Measurements from ENCODE around the gene CLEC2A. TPM values are rescaled to one million over a fixed set of nuclear protein-coding genes. Genes with fewer than 3 reads are reported as not detected.

Gene CLEC2A
- total and polyA plus RNA-seq, 8 donors = not detected

DNA sequence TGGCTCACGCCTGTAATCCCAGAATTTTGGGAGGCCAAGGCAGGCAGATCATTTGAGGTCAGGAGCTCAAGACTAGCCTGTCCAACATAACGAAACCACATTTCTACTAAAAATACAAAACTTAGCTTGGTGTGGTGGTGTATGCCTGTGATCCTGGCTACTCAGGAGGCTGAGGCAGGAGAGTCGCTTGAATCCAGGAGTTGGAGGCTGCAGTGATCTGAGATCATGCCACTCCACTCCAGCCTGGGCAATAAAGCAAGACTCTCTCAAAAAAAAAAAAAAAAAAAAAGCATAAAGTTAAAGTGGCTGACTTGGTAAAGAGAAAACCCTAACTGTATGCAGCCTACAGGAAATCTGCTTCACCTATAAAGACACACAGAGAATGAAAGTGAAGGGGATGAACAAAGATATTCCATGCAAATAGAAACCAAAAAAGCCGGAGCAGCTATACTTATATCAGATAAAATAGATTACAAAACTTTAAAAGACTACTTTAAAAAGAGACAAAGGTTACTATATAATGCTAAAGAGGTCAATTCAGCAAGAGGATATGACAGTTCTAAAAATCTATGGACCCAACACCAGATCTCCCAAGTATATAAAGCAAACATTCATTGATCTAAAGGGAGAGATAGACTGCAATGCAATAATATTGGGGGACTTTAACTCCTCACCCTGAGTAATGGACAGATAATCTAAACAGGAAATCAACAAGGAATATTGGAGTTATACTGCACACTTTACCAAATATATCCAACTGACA lies 67.1 kb downstream of the CLEC2A start:
- peak overlapping the region; percentile 91 to 92 for H3K27ac ChIP-seq
- no peak for TF ChIP-seq CTCF (IDR thresholded peaks at IDR 0.05)
- ATAC-seq = no peak
- intact Hi-C loops (cut with DNase I) = no loop called here
- DNase-seq = no peak
- H3K9me3 ChIP-seq = peaks cover 0 to 13% of the 10 kb centered on the region in 2 donors
- H3K36me3 ChIP-seq = no peaks in the 10 kb centered on the region
- H3K4me1 ChIP-seq = peaks cover 0 to 21% of the 10 kb centered on the region in 2 donors
- H3K4me3 ChIP-seq = peak overlapping the region in 1 of 2 donors; percentile 57
- H3K27me3 ChIP-seq = no peaks in the 10 kb centered on the region

Other genes starting within 250 kb of the CLEC2A start
- not detected for gene CLECL1, start 199.3 kb downstream of the CLEC2A start, total RNA-seq
- gene CLECL1, start 199.3 kb downstream of the CLEC2A start, polyA plus RNA-seq (ENCODE audit: insufficient read length in 6 of 6) = under 1 TPM; 0.15 to 0.52 (median 0.37) TPM
- 1 to 10 TPM; 4.4 to 6.5 TPM for gene CD69, start 171.5 kb downstream of the CLEC2A start, total RNA-seq
- 1 to 10 TPM; 2.8 to 7.0 (median 5.4) TPM for gene CD69, start 171.5 kb downstream of the CLEC2A start, polyA plus RNA-seq (ENCODE audit: insufficient read length in 6 of 6)
- 1 to 10 TPM; 1.5 to 2.2 TPM for gene KLRF1, start 104.9 kb downstream of the CLEC2A start, total RNA-seq
- 1 to 10 TPM in 2 of 6 donors, under 1 TPM in 4; 0.59 to 1.8 (median 0.97) TPM for gene KLRF1, start 104.9 kb downstream of the CLEC2A start, polyA plus RNA-seq (ENCODE audit: insufficient read length in 6 of 6)
- 10 to 100 TPM; 16.3 to 34.7 TPM for gene CLEC2B, start 63.0 kb downstream of the CLEC2A start, total RNA-seq
- gene CLEC2B, start 63.0 kb downstream of the CLEC2A start, polyA plus RNA-seq (ENCODE audit: insufficient read length in 6 of 6) = 10 to 100 TPM; 18.9 to 33.8 (median 23.8) TPM
- gene KLRF2, start 50.9 kb downstream of the CLEC2A start, total RNA-seq = not detected
- gene KLRF2, start 50.9 kb downstream of the CLEC2A start, polyA plus RNA-seq (ENCODE audit: insufficient read length in 6 of 6) = not detected
- 10 to 100 TPM; 10.9 to 12.7 TPM for gene CLEC12A, start 39.0 kb upstream of the CLEC2A start, total RNA-seq
- 1 to 10 TPM in 1 of 6 donors, under 1 TPM in 5; 0.61 to 1.9 (median 0.95) TPM for gene CLEC12A, start 39.0 kb upstream of the CLEC2A start, polyA plus RNA-seq (ENCODE audit: insufficient read length in 6 of 6)
- under 1 TPM; 0.38 to 0.63 TPM for gene CLEC1B, start 66.8 kb upstream of the CLEC2A start, total RNA-seq
- gene CLEC1B, start 66.8 kb upstream of the CLEC2A start, polyA plus RNA-seq (ENCODE audit: insufficient read length in 6 of 6) = 1 to 10 TPM; 1.1 to 2.6 (median 2.2) TPM
- under 1 TPM in 1 of 2 donors, not detected in 1; 0.47 TPM for gene CLEC12B, start 78.3 kb upstream of the CLEC2A start, total RNA-seq
- under 1 TPM in 4 of 6 donors, not detected in 2; 0.06 to 0.46 (median 0.26) TPM for gene CLEC12B, start 78.3 kb upstream of the CLEC2A start, polyA plus RNA-seq (ENCODE audit: insufficient read length in 6 of 6)
- under 1 TPM in 1 of 2 donors, not detected in 1; 0.17 TPM for gene CLEC9A, start 98.3 kb upstream of the CLEC2A start, total RNA-seq
- gene CLEC9A, start 98.3 kb upstream of the CLEC2A start, polyA plus RNA-seq (ENCODE audit: insufficient read length in 6 of 6) = 1 to 10 TPM; 1.2 to 2.5 (median 2.3) TPM
- gene CLEC1A, start 166.6 kb upstream of the CLEC2A start, total RNA-seq = 10 to 100 TPM in 1 of 2 donors, 1 to 10 TPM in 1; 8.9 to 11.0 TPM
- 10 to 100 TPM; 19.9 to 23.0 (median 20.4) TPM for gene CLEC1A, start 166.6 kb upstream of the CLEC2A start, polyA plus RNA-seq (ENCODE audit: insufficient read length in 6 of 6)
- gene CLEC7A, start 197.8 kb upstream of the CLEC2A start, total RNA-seq = 10 to 100 TPM; 25.4 to 75.7 TPM
- gene CLEC7A, start 197.8 kb upstream of the CLEC2A start, polyA plus RNA-seq (ENCODE audit: insufficient read length in 6 of 6) = 1 to 10 TPM; 3.3 to 4.5 (median 3.7) TPM
- gene OLR1, start 239.8 kb upstream of the CLEC2A start, total RNA-seq = 10 to 100 TPM; 52.2 to 63.6 TPM
- 1 to 10 TPM in 3 of 6 donors, under 1 TPM in 3; 0.70 to 1.2 (median 0.92) TPM for gene OLR1, start 239.8 kb upstream of the CLEC2A start, polyA plus RNA-seq (ENCODE audit: insufficient read length in 6 of 6)
- gene TMEM52B, start 246.7 kb upstream of the CLEC2A start, total RNA-seq = 1 to 10 TPM; 1.9 to 2.0 TPM
- gene TMEM52B, start 246.7 kb upstream of the CLEC2A start, polyA plus RNA-seq (ENCODE audit: insufficient read length in 6 of 6) = 1 to 10 TPM in 1 of 6 donors, under 1 TPM in 5; 0.31 to 1.2 (median 0.50) TPM

All from left lung (tissue), 10 donors.